Suppressor macrophage treated with lipopolysaccharide for 1 hour (primary cell): Measurements from ENCODE around the gene EIF5A.

ENCODE experiments used
- DNase-seq, 3 donors: peaks; one replicate each; pipeline ENCODE4 v3.0.0-alpha.2; 2020 to 2022

The EIF5A gene

DNA sequence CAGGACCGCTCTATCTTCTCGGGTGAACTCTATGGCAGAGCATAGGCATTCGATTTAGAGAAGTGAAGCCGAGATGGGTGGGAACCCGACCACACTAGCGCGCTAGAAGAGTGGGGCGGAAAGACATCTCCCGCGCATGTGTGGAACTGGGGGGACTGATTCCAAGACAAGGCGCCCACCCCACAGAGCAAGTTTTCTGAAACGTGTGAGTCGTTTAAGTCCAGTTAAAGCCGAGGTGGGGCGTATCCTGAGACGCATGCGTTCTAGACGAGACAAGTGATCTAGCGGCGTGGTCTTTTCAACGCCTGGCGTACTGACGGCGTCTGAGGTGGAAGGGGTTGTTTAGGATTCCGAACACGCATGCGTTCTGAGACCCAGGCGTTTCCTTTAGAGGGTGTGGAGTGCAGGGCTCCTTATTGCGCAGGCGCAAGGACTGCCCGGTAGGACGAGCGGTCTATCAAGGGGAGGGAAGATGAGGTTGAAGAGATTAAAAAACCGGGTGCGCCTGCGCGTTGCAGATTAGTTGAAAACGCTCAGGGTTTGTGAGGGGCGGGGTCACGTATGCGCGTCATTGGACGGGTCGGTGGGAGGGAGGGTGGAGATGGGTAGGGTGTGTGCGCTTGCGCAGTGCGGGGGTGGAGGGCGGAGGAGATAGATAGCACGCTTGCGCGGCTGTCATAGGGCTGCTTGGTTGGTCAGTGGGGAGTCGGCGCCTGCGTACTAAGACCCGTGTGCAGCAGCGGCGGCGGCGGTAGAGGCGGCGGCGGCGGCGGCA is at the start of gene EIF5A:
TSS of gene EIF5A (plus strand) at position 718 of the 775 bp plus-strand sequence. CDS start 2,008 bp downstream, outside the sequence.
- peak; percentile 100 for DNase-seq

DNA sequence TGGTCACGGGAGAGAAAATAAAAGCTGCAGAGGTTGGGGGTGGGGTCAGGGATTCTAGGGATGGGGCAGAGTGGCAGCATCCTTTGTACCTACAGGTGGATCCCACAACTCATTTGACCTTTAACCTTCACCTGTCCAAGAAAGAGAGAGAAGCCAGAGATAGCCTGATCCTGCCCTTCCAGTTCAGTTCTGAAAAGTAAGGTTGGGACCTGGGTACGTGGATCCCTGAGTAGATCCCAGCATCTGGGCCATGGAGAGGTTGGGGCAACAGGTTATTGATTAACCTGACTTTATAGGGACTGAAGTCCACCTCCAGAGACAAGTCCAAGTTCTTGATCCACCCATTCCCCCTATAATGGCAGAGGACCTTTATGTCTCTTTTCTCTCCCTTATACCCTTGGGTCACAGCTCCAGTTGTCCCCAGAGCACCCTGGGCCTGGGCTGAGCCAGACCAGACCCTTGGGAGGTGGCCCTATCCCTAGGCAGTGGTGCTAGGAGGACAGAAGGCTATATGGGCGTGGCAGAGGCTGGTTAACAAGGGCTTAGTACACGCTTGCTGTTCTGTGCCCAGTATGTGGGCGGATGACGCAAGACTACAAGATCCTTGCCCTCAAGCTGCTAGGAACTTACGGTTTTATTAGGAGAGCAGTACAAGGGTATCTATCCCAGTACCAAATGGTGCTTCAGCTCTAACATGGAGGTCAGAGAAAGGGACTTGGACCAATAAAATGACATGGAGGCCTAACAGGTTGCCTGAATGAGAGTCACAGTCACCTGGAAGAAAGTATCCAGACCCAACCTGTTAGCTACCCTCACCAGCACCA is 48.5 kb upstream of the EIF5A start:
- DNase-seq = peak; percentile 86 to 89 (median 87)

DNA sequence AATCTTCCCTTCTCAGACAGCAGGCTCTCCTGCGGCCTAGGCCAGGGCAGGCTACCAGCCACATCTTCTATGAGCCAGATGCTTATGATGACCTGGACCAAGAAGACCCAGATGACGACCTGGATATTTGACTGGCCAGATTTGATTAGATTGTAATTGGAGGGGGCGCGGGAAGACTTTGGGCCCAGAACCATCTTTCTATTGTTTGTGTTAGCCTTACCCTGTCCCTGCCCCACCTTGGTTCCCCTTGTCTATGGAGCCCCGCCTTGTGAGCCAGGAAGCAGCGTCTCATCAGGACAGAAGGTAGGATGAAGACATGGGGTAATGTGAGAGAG is 47.9 kb upstream of the EIF5A start:
- DNase-seq = no peak

DNA sequence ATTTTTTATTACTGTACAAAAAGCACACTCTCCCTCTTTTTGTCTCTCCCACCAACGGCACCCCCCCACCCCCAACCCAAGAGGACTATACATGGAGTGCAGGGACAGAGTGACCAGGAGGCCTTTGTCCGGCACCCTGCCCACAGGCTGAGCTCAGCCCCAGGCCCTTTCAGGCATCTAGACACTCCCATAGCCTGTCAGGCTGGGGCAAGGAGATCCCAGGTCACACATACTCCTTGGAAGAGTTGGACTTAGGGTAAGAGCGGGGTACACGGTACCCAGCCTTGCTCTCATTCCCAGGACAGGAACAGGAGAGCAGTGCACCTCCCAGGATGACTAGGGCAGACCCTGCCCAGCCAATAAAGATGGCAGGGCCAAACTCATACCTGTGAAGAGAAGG is 47.3 kb upstream of the EIF5A start:
- no peak for DNase-seq

DNA sequence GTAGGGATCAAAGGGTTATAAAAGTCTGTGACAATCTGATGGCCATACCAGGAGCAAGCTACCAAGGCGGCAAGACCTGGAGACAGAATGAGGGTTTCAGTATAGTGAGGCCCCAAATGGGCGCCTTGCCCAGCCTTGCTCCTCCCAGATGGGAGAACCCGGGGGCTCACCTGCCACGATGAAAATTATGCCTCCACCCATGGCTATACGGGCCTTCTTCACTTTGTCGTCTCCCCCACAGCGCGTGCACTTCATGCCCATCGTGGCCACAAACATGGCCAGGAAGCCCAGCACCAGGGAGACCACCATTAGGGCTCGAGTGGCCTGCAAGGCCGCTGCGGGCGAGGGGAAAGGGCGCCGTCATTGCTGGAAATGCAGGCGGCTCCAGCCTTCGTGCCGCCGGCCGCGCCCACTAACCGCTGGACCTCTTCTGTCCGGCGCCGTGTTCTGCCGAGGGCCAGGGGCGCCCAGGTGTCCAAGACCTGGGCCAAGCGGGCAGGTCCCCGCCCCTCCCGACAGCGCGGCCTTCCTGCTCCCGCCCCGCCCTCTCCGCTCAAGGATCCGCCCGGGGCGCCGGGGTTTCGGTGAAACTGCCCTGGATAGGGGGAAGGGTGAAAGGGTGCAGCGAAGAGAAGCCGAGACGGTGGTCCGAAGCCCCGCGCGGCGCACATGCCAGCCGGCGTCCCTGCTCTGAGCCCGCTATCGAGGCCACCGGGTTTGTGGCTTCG is 46.6 kb upstream of the EIF5A start:
- peak in 1 of 3 donors; percentile 39 for DNase-seq

DNA sequence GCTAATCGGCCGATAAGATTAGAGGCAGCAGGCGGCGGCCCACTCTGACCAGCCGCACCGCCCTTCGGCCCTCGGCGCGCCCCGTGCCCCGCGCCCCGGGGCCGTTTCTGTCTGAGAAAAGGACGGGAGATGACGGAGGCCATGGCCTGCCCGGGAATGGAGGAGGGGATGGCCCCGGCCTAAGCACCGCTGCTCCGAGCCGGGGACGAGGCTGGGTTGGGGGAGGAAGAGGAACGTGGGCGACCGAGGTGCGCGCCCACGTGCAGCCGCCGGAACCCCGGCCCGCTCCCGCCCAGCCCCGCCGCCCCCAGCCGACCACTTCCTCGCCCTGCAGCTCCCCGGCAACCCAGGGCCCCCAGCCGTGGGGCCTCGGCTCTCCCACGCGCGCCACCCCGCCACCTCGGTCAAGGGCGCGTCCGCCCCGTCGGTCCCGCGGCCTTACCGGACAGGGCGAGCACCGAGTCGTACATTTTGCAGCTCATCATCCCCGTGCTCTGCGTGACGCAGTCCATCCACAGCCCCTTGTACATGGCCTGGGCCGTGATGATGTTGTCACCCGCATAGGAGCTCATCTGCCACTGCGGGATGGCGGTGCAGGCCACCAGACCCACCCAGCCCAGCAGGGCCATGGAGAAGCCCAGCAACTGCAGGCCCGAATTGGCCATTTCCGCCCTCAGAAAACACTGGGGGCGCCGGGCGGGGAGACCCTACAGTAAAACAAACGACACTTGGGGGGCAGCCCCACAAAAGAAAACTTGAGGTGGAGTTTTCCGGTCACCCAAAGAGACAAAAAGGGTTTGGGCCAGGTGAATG is 45.8 kb upstream of the EIF5A start:
- DNase-seq = peak in 2 of 3 donors; percentile 16 to 38

DNA sequence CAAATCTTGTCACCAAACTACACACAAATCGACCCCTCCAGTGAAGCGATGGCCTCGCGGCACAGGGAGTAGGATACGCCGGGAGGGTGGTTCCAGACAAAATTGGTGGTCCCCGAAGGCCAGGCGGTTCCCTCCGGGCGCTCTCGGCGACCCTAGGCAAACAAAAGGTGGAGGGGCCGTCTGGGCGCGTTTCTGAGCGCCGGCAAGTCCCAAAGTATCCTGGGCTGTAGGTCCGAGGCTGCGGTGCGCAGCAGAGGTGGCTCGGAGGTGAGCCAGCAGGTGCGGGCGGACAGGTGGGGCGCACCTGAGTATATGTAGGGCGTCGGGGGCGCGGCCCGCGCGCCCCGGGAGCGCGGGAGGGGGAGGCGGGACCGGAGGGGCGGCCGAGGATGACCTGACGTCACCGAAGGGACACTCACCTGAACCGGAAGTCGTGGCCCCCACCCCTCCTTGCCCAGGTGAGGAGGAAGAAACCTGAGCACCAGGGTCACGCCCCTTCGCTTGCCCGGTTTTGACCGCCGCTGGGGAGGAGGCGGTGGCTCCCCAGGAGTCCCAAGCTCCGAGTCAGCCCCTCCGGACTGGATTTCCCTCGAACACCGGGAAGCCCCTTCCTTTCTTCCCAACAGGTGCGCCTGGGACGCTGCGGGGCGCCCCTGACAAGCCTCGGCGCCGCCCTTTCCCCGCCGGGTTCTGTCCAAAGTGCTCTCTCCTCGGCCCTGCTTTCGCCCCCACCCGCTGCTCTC is 45.1 kb upstream of the EIF5A start, which contains the start of gene CLDN7:
TSS of gene CLDN7 (minus strand) at position 287 of the 743 bp plus-strand sequence. CDS start 435 bp downstream, outside the sequence.
- DNase-seq = no peak

DNA sequence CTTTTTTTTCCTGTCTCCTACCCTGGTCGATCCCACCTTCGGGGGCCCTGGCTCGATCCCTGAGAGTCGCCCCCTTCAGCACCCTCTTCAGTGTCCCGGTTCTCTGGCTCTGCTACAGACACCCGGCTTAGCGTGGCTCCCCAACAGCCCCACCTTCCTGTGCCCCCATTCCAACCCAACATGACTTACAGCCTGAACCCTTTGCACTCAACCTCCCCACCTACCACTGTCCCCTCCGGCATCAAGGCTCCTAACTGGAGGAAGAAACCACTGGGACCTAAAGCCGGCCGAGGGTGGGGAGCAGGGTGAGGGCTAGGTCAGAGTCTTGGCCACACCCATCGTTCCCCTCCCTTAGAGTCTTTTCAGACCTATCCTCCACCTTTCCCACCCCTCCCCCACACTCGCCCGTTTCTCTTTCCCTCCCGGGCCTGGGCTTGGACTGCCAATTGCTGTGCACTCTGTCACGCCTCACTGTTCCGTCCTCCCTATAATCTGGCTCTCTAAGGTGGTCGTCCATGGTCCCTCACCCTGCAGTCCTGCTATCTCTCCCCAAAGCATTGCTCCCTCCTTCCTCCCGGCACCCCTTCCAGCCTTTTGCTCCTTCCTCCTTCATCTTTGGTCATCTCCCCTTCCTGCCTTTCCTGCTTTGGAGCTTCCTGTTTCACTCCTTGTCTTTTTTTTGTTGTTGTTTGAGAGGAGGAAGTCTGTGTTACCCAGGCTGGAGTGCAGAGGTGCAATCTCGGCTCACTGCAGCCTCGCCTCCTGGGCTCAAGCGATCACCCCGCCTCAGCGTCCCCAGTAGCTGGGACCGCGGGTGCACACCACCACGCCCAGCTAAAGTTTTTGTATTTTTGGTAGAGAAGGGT is 44.3 kb upstream of the EIF5A start:
- DNase-seq = peak; percentile 31 to 42 (median 32)

DNA sequence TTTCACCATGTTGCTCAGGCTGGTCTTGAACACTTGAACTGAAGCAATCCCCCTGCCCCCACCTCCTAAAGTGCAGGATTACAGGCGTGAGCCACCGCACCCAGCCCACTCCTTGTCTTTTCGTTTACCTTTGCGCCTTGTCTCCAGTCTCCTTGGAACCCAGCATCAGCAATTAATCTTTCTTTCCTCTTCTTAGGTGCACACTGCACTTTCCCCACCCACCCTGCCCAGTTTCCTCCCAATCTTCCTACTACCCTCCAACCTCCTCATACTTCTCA is 43.7 kb upstream of the EIF5A start:
- no peak for DNase-seq

DNA sequence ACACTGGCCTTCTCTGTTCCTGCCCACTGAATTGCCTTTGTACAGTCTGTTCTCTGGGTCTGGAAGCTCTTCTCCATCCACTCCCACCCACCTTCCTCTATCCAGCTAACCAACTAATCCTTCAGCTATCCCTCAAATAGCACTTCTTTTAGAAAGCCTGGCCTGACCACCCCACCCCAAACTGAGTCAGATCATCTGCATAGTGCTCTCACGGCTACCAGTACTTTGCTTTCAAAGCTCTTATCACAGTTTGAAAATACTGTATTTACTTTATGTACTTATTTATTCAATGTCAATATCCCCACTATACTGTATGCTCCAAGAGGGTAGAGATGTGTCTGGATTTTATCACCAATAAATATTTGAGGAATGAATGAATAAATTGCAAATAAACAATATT is 40.6 kb upstream of the EIF5A start:
- no peak for DNase-seq

DNA sequence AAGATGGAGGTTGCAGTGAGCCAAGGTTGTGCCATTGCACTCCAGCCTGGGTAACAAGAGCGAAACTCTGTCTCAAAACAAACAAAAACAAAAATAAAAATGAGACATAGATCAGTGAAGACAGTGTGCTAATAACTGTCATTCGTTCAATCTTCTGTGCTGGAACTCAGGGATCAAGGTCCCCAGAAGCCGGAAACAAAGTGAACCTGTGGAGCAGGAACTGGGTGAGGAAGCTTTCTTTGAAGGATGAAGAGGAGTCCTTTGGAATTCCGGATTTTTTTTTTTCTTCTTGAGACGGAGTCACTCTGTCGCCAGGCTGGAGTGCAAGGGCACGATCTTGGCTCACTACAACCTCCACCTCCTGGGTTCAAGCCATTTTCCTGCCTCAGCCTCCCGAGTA is 28.0 kb upstream of the EIF5A start:
- DNase-seq = no peak

DNA sequence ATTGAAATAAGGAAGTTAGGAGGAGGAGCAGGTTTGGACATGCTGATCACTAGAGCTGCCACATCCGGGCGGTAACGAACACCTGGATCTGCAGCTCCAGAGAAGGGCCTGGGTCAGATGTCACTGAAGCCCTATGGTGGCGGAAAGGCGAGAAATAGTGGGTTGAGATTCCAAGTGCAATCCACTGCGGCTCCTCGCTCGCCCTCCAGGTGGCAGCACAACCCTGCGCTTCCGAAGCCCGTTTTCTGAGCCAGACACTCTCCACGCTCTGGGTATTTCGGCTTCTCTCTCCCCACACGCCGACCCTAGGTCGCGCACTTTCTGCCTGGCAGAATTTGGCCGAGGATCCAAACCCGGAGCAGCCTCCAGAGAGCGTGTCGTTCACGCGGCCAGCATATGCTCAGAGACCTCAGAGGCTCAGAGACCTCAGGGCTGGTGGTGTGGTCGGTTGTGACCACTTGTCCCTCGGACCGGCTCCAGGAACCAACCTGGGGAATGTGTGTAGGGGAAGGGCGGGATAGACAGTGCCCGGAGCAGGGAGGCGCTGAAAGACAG is 26.8 kb upstream of the EIF5A start:
- DNase-seq = peak; percentile 87 to 89 (median 88)

DNA sequence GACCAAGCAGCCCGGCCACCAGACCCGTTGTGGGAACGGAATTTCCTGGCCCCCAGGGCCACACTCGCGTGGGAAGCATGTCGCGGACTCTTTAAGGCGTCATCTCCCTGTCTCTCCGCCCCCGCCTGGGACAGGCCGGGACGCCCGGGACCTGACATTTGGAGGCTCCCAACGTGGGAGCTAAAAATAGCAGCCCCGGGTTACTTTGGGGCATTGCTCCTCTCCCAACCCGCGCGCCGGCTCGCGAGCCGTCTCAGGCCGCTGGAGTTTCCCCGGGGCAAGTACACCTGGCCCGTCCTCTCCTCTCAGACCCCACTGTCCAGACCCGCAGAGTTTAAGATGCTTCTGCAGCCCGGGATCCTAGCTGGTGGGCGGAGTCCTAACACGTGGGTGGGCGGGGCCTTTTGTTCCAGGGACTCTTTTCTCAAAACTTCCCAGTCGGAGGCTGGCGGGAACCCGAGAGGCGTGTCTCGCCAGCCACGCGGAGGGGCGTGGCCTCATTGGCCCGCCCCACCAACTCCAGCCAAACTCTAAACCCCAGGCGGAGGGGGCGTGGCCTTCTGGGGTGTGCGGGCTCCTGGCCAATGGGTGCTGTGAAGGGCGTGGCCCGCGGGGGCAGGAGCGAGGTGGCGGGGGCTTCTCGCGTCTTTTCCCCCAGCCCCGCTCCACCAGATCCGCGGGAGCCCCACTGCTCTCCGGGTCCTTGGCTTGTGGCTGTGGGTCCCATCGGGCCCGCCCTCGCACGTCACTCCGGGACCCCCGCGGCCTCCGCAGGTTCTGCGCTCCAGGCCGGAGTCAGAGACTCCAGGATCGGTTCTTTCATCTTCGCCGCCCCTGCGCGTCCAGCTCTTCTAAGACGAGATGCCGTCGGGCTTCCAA is 26.1 kb upstream of the EIF5A start, which contains the start of gene SLC2A4:
TSS of gene SLC2A4 (plus strand) at position 645 of the 879 bp plus-strand sequence. CDS start at position 862, 217 bp downstream.
- peak; percentile 98 to 100 (median 99) for DNase-seq

DNA sequence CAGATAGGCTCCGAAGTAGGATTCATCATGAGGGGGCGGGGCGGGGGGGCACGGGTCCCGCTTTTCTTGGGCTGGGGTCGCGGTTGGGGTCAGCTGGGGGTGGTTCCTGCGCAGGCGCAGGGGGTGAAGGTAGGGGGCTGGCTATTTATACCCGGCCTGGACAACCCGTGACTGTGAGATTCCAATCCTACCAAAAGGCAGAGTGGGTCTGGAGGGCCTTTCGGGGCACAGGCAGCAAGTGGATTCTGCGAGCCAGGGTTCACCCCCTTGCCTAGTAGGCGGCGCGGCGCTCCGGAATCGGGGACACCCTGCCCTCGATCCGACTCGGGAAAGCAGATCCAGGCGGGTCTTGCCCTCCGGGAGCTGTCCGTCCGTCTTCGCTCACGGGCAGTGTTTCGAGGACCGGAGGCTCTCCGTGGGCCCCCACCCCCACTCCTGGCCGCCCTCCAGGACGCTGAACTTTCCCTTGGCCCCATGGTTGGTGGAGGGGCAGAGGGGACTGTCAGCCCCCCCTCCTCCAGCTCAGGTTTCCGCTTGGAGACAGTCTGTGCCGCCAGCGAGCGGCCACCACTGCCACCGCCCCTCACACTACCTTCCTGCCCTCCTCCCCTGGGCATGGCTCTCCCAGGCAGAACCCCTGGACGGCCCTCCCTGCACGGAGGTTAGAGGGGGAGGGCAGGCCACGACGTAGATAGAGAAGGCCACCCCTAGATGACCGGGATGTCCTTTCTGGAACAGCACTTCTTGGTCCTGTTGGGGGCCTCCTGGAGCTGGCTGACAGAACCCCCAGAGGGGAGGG is 25.3 kb upstream of the EIF5A start:
- no peak for DNase-seq

DNA sequence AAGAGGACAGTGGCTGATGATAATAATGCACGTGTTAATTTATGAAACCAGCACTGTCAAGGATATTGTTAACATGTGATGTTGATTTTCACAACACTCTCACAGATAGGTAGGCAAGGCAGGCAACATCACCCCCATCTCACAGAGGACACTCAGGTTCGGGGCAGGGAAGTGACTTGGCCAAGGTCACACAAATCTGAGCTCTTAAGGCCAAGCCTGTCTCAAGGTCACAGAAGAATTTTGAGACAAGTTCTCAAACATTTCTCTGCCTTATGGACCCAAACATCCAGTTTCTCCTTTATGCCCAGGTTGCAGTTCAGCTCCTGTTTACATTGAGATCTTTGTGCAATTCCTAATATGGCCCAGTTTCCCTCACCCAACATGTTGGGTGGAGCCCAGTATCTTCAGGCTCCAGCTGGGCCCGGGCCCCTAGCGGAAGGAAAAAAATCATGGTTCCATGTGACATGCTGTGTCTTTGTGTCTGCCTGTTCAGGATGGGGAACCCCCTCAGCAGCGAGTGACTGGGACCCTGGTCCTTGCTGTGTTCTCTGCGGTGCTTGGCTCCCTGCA is 24.6 kb upstream of the EIF5A start:
- DNase-seq = peak in 2 of 3 donors; percentile 44 to 46

DNA sequence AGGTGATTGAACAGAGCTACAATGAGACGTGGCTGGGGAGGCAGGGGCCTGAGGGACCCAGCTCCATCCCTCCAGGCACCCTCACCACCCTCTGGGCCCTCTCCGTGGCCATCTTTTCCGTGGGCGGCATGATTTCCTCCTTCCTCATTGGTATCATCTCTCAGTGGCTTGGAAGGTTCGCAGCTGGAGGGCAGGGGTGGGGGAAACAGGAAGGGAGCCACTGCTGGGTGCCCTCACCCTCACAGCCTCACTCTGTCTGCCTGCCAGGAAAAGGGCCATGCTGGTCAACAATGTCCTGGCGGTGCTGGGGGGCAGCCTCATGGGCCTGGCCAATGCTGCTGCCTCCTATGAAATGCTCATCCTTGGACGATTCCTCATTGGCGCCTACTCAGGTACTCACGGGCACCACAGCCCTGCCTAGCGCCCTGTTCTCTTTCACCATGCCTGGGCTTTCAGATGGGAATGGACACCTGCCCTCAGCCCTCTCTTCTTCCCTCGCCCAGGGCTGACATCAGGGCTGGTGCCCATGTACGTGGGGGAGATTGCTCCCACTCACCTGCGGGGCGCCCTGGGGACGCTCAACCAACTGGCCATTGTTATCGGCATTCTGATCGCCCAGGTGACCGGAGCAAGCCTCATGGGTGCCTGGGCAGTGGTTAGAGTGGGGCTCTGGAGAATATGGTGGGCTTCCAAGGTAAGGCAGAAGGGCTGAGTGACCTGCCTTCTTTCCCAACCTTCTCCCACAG is 23.8 kb upstream of the EIF5A start:
- peak; percentile 43 to 52 (median 48) for DNase-seq

DNA sequence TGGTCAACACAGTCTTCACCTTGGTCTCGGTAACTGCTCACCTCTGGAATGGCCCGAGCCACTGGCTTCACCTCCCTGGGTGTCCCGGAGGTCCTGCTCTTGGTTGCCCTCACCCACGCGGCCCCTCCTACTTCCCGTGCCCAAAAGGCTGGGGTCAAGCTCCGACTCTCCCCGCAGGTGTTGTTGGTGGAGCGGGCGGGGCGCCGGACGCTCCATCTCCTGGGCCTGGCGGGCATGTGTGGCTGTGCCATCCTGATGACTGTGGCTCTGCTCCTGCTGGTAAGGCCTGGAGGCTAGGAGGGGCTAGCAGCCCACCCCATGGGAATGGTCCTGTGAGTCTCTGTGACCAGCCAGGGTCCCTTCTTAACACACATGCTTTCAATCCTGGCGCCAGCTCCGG is 22.5 kb upstream of the EIF5A start:
- no peak for DNase-seq
